Measurements from ENCODE around the gene MAB21L3. TPM values are rescaled to one million over a fixed set of nuclear protein-coding genes. Genes with fewer than 3 reads are reported as not detected.

The MAB21L3 gene
- total and polyA plus RNA-seq, 2 of the 13 experiments (the other 11 are each of a cell fraction or from before 2014, with no cell fraction given): 0.55 to 4.1 TPM

DNA sequence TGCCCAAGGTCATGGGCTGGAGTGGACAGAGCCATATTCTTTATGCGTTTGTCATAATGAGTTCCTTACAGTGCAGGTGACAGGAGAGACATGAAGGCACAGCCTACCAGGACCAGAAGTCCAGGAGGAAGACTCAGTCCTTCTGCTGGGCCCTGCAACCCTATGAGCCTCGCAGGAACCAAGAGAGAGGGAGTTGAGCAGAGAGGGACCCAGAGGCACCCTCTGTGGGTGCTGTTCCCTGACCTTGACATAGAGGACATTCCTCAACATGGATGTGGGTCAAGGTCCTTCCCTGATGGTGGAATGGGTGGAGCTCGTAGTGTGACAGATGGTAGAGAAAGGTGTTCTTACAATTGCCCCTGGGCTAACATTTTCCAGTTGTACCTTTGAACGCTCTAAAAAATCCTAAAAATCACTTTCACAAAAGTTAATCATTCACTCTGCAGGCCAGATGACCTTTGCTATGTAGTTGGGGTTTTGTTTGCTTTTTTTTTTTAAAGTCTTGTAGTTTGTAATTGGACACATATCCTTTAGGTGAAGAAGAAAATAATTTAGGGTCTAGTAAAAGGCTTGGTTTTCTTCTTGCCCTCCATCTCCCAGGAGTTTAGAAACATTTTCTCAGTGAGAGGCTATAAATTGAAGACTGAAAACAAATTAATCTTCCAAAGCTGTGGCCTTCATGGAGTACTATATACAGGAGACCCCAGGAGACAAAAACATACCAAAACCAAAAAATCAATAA is 41.9 kb downstream of the MAB21L3 start (continued):
- TF ChIP-seq, protein P1, sequence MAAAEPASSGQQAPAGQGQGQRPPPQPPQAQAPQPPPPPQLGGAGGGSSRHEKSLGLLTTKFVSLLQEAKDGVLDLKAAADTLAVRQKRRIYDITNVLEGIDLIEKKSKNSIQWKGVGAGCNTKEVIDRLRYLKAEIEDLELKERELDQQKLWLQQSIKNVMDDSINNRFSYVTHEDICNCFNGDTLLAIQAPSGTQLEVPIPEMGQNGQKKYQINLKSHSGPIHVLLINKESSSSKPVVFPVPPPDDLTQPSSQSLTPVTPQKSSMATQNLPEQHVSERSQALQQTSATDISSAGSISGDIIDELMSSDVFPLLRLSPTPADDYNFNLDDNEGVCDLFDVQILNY (CRISPR knock-in tag; conservative IDR thresholded peaks at IDR 0.05): no peak
- TF ChIP-seq, protein P2, sequence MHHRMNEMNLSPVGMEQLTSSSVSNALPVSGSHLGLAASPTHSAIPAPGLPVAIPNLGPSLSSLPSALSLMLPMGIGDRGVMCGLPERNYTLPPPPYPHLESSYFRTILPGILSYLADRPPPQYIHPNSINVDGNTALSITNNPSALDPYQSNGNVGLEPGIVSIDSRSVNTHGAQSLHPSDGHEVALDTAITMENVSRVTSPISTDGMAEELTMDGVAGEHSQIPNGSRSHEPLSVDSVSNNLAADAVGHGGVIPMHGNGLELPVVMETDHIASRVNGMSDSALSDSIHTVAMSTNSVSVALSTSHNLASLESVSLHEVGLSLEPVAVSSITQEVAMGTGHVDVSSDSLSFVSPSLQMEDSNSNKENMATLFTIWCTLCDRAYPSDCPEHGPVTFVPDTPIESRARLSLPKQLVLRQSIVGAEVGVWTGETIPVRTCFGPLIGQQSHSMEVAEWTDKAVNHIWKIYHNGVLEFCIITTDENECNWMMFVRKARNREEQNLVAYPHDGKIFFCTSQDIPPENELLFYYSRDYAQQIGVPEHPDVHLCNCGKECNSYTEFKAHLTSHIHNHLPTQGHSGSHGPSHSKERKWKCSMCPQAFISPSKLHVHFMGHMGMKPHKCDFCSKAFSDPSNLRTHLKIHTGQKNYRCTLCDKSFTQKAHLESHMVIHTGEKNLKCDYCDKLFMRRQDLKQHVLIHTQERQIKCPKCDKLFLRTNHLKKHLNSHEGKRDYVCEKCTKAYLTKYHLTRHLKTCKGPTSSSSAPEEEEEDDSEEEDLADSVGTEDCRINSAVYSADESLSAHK (CRISPR knock-in tag; IDR thresholded peaks at IDR 0.05; ENCODE audit: borderline replicate concordance): no peak
- TF ChIP-seq, protein P3, sequence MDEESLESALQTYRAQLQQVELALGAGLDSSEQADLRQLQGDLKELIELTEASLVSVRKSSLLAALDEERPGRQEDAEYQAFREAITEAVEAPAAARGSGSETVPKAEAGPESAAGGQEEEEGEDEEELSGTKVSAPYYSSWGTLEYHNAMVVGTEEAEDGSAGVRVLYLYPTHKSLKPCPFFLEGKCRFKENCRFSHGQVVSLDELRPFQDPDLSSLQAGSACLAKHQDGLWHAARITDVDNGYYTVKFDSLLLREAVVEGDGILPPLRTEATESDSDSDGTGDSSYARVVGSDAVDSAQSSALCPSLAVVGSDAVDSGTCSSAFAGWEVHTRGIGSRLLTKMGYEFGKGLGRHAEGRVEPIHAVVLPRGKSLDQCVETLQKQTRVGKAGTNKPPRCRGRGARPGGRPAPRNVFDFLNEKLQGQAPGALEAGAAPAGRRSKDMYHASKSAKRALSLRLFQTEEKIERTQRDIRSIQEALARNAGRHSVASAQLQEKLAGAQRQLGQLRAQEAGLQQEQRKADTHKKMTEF (CRISPR knock-in tag; IDR thresholded peaks at IDR 0.05): peak; percentile 65
- TF ChIP-seq, protein P4, sequence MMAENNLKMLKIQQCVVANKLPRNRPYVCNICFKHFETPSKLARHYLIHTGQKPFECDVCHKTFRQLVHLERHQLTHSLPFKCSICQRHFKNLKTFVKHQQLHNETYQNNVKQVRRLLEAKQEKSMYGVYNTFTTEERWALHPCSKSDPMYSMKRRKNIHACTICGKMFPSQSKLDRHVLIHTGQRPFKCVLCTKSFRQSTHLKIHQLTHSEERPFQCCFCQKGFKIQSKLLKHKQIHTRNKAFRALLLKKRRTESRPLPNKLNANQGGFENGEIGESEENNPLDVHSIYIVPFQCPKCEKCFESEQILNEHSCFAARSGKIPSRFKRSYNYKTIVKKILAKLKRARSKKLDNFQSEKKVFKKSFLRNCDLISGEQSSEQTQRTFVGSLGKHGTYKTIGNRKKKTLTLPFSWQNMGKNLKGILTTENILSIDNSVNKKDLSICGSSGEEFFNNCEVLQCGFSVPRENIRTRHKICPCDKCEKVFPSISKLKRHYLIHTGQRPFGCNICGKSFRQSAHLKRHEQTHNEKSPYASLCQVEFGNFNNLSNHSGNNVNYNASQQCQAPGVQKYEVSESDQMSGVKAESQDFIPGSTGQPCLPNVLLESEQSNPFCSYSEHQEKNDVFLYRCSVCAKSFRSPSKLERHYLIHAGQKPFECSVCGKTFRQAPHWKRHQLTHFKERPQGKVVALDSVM (CRISPR knock-in tag; IDR thresholded peaks at IDR 0.05): peak; percentile 30; the same call in 1 of the 2 replicates
- TF ChIP-seq PHF21A (CRISPR knock-in tag; IDR thresholded peaks at IDR 0.05): peak; percentile 73
- TF ChIP-seq HDAC1 (CRISPR knock-in tag; IDR thresholded peaks at IDR 0.05): peak; percentile 75
- TF ChIP-seq, protein P5, sequence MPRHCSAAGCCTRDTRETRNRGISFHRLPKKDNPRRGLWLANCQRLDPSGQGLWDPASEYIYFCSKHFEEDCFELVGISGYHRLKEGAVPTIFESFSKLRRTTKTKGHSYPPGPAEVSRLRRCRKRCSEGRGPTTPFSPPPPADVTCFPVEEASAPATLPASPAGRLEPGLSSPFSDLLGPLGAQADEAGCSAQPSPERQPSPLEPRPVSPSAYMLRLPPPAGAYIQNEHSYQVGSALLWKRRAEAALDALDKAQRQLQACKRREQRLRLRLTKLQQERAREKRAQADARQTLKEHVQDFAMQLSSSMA (CRISPR knock-in tag; IDR thresholded peaks at IDR 0.05): no peak
- TF ChIP-seq ZBTB7B (CRISPR knock-in tag; IDR thresholded peaks at IDR 0.05): peak; percentile 59; the same call in 1 of the 2 replicates
- TF ChIP-seq FOXK2 (IDR thresholded peaks at IDR 0.05): peak; percentile 43; the same call in 1 of the 2 replicates
- TF ChIP-seq ZSCAN25 (CRISPR knock-in tag; IDR thresholded peaks at IDR 0.05): peak; percentile 88
- peak; percentile 74; the same call in 1 of the 2 replicates for TF ChIP-seq ZNF232 (CRISPR knock-in tag; IDR thresholded peaks at IDR 0.05; ENCODE audit: borderline replicate concordance)
- no peak for TF ChIP-seq IRX3 (CRISPR knock-in tag; IDR thresholded peaks at IDR 0.05; ENCODE audit: borderline replicate concordance, low read depth)
- no peak for TF ChIP-seq ZNF674 (CRISPR knock-in tag; IDR thresholded peaks at IDR 0.05; ENCODE audit: low read depth)
- TF ChIP-seq MED1 (CRISPR knock-in tag; IDR thresholded peaks at IDR 0.05): peak; percentile 91
- TF ChIP-seq, protein P6, sequence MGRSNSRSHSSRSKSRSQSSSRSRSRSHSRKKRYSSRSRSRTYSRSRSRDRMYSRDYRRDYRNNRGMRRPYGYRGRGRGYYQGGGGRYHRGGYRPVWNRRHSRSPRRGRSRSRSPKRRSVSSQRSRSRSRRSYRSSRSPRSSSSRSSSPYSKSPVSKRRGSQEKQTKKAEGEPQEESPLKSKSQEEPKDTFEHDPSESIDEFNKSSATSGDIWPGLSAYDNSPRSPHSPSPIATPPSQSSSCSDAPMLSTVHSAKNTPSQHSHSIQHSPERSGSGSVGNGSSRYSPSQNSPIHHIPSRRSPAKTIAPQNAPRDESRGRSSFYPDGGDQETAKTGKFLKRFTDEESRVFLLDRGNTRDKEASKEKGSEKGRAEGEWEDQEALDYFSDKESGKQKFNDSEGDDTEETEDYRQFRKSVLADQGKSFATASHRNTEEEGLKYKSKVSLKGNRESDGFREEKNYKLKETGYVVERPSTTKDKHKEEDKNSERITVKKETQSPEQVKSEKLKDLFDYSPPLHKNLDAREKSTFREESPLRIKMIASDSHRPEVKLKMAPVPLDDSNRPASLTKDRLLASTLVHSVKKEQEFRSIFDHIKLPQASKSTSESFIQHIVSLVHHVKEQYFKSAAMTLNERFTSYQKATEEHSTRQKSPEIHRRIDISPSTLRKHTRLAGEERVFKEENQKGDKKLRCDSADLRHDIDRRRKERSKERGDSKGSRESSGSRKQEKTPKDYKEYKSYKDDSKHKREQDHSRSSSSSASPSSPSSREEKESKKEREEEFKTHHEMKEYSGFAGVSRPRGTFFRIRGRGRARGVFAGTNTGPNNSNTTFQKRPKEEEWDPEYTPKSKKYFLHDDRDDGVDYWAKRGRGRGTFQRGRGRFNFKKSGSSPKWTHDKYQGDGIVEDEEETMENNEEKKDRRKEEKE (IDR thresholded peaks at IDR 0.05): no peak
- no peak for TF ChIP-seq SRY (CRISPR knock-in tag; IDR thresholded peaks at IDR 0.05)
- peak; percentile 65 for TF ChIP-seq TCF7 (IDR thresholded peaks at IDR 0.05; ENCODE audit: low read depth)
